GM18505 (cell line): ENCODE results near the gene EXOC5.

Source experiments
- ATAC-seq: cut with Tn5 transposase; IDR thresholded peaks from one replicate; pipeline ENCODE4 v1.9.1; 2021; ENCODE audit not compliant: unreplicated experiment
- POLR2A ChIP-seq: IDR thresholded peaks from 4 replicates; pipeline ENCODE4 v1.6.1; 2011; ENCODE audit warnings: borderline replicate concordance; ENCODE audit not compliant: insufficient read depth, insufficient read length; ENCODE audit errors: extremely low read depth

The EXOC5 gene

DNA sequence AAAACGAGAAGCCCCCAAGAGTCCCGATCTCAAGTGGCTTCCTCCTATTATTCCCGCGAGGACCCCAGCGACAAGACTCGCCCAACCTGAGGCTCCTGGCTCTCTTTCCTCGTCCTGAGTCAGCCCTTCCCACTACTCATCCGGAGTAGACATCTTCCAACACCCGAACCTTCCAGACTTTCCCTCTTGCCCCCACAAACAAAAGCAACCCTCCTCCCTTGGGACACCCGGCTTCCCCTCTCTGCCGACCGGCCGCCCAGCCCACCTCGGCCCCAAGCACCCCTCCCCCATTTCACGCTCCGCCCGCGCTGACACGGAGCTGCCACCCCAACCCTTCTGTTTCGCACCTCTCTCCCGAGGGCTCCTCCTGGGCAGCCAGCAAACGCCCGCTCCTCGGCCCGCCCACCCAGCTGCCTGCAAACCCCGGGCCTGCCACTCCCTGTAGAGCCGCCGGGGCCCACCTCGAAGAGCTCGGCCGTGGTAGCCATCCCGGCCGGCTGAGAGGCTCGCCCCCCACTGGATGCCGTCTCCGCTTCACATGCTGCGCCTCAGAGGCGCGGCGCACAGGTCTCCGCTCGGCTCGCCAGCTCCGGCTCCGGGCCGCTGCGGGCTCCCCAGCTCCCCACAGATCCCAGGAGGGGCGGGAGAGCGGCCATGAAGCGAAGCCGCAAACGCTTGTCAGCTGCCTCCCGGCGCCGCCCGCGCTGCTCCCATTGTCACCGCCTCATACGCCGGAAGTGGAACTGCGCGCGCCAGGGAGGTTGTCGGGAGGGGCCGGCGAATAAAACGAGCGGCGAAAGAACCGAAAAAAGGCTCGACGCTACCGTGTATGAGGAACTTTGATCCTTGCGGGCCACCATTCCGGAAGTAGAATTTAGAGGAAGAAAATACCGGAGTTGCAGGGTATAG lies at the start of gene EXOC5, which contains the start of gene AP5M1:
Gene EXOC5, minus strand, starts transcription at position 745 of the 909 bp plus-strand sequence. Its CDS starts 257 bp downstream, at position 488.
Gene AP5M1, plus strand, starts transcription at position 811 of the 909 bp plus-strand sequence. CDS start 344 bp downstream, outside the sequence.
- ATAC-seq: peak; percentile 87
- TF ChIP-seq POLR2A: peak; percentile 38

DNA sequence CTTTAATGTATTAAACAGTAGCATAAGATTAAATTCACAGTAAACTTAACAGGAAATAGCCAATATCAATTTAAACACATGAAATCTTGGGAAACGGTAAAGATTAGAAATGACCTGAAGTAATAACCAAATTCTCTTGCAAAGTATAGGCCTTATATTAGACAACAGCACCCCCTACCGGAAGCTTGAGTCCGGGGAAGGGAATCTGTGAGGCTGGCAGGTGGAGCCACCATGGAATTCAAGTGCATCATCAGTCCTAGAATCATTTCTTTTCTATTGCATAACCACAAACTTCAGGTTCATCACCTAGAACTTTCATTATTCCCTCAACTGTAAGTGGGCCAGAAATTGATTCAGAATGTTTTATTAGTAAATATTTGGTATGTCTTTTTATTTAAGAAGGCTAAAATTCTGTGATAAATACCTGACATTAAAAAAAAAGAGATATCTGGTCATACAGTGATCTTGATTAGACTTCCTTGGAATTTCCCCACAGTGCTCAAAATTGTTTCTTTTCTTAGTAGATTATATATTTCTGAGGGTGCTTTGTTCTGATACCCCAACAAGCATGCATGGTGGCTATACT lies 48.6 kb upstream of the EXOC5 start:
- TF ChIP-seq POLR2A: no peak
- no peak for ATAC-seq

DNA sequence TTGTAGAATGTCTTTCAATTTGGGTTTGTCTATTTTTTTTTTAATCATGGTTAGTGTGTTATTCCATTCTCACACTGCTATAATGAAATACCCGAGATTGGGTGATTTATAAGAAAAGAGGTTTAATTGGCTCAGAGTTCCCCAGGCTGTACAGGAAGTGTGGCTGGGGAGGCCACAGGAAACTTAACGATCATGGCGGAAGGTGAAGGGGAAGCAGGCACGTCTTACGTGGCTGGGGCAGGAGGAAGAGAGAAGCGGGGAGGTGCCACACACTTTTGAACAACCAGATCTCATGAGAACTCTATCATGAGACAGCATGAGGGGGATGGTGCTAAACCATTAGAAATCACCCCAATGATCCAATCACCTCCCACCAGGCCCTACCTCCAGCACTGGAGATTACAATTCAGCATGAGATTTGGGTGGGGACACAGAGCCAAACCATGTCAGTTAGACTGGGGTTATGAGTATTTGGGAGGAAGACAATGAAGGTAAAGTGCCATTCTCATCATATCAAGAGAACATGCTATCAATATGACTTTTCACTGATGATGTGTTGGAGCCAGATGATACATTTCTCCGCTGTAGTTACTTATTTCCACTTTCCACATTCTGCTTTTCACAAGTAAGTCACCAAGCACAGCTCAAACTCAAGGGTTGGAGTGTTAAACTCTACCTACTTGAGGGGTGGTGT lies 45.8 kb upstream of the EXOC5 start:
- ATAC-seq: no peak
- TF ChIP-seq POLR2A: no peak

GRCh38 chr14:57302883-57303282 lies 34.2 kb upstream of the EXOC5 start:
- no peak for TF ChIP-seq POLR2A
- no peak for ATAC-seq

DNA sequence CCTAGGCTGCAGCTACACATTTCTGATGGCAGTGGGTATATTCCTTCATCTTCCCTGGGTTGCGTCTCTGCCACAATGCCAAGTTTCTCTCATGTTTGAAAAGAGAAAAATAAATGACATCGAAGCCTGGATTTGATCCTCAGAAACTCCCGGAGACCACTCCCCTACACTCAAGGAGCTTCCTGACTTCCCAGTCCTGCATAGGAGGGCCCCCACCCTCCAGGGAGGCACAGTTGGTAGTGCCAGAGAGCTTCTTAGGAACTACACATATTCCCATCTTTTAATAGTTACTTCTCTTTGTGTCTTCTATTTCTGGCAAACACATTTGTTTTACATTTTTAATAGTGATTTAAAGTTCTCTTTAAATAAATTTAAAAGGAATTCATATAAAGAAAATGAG lies 30.8 kb upstream of the EXOC5 start:
- TF ChIP-seq POLR2A: no peak

DNA sequence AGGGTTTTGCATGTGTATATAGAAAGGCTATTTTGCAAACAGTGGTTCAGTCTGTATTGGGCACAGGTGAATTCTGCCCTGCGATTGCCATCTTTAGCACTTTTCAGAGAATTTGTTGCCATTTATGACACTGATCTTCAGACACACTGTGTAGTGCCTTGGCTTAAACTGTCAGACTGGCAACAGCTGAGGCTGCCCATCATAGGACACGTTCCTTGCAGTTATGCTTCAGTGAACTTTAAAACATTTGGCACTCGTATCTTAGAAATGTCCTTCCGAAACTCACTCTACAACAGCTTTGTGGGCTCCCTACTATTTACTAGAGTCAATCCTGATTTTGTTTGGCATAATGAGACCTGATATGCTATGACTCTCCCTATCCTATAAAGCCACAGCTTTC lies 29.1 kb upstream of the EXOC5 start:
- no peak for ATAC-seq
- TF ChIP-seq POLR2A: no peak

More for the DNA sequence above, 30.8 kb upstream of the EXOC5 start:
- ATAC-seq: no peak

DNA sequence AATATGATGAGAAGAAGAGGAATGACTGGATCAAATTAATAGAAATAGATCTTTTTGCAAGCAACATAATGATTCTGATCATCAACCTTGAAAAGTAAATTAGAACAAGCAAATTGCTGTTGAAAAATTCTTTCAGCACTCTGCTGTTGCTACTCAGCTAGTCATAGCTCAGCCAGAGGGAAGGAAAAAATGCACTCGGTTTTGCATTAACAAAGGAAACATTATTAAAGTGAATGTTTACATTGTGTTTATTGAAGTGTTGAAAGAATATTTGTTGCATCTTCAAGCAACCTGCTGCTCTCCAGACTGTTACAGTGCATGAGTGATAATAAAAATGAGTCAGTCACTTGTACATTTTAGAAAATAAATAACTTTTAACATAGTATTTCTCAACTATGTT lies 26.5 kb upstream of the EXOC5 start:
- no peak for ATAC-seq
- TF ChIP-seq POLR2A: no peak

GRCh38 chr14:57293866-57294837 lies 25.4 kb upstream of the EXOC5 start:
- no peak for ATAC-seq
- no peak for TF ChIP-seq POLR2A

DNA sequence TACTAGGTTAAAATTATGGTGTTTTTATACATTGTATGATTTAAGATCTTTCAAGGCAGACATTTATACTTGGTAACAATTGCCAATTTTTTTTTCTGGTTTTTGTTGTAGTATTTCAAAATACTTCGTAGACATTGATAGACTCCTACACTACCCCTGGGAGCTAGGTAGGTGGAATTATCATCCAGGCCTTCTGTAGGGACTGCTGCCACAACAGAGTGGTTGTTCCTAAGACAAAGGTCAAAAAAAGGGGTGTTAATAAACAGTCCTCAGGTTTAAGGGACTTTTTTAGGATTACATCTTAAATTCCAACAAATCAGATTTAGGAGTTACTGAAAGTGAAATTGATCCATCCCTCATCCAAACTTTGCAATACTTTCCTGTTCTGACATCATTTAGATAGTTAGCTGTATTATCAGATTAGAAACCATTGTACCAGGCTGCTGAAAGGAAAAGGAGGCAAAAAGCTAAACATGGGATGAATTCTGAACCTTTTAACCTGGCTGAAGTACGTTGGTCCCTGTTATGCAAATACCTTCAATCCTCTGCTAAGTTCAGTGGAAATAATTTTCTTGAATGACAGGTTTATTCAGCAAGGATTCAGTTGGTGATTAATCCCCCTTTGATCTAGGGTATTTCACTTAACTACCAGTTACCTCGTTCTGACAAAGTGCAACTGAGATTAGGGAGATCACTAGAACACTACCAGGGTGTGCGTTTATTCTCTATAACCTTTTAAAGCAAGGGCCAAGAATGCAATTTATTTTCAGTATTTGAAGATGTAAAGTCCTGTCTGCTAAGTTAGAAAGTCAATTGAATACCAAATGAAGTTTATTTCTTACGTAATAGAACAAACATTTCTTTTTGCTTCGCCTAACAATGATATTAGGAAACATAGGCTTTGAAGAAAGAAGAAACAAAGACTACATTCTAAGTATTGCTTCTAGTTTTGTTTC lies 23.3 kb upstream of the EXOC5 start:
- no peak for TF ChIP-seq POLR2A
- no peak for ATAC-seq

GRCh38 chr14:57290751-57291150 lies 22.0 kb upstream of the EXOC5 start:
- TF ChIP-seq POLR2A: no peak
- ATAC-seq: no peak

DNA sequence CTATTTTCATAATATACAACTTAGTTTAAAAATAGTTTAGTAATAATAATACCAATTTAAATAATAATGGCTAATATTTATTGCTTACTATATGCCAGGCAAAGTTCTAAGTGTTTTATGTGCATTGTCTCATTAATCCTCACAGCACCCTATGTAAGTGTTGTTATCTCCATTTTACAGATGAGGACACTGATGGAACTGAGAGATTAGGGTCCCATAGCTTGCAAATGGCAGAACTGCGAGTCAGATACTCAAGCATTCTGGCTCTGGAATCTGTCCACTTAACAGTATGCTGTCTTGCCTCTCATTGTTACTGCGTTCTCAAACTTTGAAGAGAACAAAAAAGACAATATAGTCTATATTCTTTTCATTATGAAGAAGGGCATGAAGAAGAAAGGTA lies 19.0 kb upstream of the EXOC5 start:
- no peak for ATAC-seq
- TF ChIP-seq POLR2A: no peak
